HT-29 (cell line): ENCODE measurements around the gene TOMM40L. TPM values are rescaled to one million over a fixed set of nuclear protein-coding genes. Genes with fewer than 3 reads are reported as not detected.
A peak's percentile ranks its signal among the peaks of the same experiment; 100 is the strongest.
"Not testable (repeated sequence)": the region's sequence is repeated elsewhere in the genome, so short reads cannot be mapped to it uniquely, and the experiment has no call there.

Experiments used
- DNase-seq: peaks from one replicate; pipeline ENCODE4 v3.0.0-alpha.2; 2015; ENCODE audit warnings: low spot score
- total RNA-seq: library from RNA; depleted of rRNA; stranded (reverse); fragments of >200 nt; shearing (Covaris generic); gene quantifications from 2 replicates; pipeline ENCODE4 v1.2.3, GENCODE V29; 2014

TOMM40L gene
- total RNA-seq, 1 experiment from 2014 or later, result 3.5 TPM

- no peak for DNase-seq
Observed at GRCh38 chr1:161220002-161220401, 5.9 kb upstream of the TOMM40L start.

DNA sequence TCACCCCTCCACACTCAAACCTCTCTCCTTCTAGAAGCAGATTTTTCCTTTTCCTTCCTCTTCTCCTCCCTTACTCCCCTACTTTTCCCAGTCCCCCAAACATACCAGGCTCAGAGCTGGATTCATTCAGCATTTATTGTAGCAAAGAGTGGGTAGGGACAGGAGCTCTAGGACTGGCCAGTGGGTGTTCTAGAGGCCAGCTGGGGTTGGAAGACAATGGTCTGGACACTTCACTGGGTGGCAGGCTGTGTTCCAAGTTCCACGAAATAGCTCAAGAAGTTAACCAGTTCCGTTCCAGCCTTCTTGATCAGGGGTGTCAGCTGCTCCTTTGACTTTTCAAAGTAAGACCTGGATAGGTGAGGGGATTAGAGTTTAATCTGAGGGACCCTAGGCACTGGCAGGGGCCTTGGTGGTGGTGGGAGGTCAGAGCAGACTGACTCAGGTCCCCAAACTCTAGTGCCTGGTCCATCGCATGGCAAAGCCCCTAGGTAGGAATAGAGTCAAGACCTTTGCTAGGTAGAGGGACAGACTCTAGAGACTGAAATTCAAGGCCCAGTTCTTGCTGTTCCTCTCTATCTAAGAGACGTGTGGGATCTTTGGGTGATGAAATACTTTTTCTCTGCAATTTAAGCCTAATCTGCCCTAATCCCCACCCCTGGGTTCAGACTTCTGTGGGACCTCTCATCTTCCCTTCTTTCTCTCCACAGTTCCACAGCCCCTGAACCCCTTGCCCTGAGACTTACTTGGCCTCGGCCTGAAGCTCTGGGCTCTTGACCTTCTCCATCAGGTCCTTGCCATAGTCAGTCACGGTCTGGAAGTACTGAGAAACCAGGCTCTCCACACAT, 3.5 kb upstream of the TOMM40L start:
- no peak for DNase-seq

GRCh38 chr1:161223805-161224694, 1.8 kb upstream of the TOMM40L start:
- DNase-seq, result no peak

- not testable (repeated sequence) for DNase-seq
Observed at GRCh38 chr1:161224695-161225087, 1.2 kb upstream of the TOMM40L start.

- no peak for DNase-seq
Observed at GRCh38 chr1:161225178-161225533, 704 bp upstream of the TOMM40L start.

DNA sequence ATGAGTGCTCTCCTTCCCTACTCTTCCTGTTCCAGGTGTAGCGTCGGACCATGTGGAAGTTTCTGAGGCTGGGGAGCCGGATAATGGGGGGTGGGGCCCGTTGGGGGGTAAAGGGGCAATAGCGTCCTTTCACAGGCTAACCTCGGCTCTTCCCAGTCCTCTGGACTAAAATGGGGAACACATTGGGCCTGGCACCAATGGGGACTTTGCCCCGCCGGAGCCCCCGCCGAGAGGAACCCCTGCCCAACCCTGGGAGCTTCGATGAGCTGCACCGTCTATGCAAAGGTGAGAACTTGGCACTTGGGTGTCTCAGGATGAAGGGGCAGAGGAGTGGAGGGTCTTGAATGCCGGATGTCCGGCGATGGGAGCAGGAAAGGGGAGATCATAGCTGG, 456 bp downstream of the TOMM40L start:
- DNase-seq, result no peak

GRCh38 chr1:161226759-161227158, 899 bp downstream of the TOMM40L start:
- DNase-seq, result no peak

DNA sequence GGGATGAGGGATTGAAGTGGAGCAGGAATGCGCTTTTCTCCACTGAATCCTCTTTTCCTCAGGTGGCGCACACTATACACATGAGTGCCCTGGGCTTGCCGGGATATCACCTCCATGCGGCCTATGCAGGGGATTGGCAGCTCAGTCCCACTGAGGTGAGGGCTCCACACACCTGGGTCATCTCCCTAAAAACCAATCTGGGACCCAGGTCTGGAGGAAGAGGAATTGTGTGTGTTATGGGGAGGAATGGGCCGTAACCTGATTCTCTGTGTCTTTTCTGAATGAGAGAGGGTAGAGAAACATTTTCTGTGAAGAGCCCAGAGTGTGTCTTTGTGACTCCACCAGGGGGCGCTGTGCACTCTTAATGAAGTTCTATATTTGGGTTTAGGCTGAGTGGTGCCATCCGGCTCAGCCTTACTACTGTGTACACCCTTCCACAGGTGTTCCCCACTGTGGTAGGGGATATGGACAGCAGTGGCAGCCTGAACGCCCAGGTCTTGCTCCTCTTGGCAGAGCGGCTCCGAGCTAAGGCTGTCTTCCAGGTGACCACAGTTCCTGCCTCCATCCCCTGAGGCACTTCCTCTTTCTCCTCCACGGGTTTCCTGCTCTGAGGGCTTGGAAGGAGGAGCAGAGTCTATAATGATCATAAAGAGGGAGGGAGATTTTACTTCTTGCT, 1.5 kb downstream of the TOMM40L start:
- peak; percentile 82 for DNase-seq

DNA sequence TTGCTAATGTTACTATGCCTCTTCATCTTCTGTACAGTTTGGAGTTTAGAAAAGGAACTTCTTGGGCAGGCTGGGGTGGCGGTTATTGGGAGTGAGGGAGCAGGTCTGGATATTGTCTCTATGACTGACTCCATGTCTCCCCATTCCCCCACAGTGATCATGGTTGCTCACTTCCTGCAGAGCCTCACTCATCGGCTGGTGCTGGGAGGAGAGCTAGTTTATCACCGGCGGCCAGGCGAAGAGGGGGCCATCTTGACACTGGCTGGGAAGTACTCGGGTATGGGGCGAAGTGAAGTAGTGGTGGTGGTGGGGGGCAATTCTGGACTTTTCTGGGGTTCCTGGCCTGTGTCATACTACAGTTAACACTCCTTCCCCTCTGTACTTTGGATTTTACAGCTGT, 2.2 kb downstream of the TOMM40L start:
- DNase-seq, result no peak

- DNase-seq, result peak; percentile 17
Observed at GRCh38 chr1:161229896-161230295, 4.0 kb downstream of the TOMM40L start.

GRCh38 chr1:161230762-161231161, 4.9 kb downstream of the TOMM40L start:
- no peak for DNase-seq

GRCh38 chr1:161233102-161233501, 7.2 kb downstream of the TOMM40L start:
- DNase-seq, result no peak

DNA sequence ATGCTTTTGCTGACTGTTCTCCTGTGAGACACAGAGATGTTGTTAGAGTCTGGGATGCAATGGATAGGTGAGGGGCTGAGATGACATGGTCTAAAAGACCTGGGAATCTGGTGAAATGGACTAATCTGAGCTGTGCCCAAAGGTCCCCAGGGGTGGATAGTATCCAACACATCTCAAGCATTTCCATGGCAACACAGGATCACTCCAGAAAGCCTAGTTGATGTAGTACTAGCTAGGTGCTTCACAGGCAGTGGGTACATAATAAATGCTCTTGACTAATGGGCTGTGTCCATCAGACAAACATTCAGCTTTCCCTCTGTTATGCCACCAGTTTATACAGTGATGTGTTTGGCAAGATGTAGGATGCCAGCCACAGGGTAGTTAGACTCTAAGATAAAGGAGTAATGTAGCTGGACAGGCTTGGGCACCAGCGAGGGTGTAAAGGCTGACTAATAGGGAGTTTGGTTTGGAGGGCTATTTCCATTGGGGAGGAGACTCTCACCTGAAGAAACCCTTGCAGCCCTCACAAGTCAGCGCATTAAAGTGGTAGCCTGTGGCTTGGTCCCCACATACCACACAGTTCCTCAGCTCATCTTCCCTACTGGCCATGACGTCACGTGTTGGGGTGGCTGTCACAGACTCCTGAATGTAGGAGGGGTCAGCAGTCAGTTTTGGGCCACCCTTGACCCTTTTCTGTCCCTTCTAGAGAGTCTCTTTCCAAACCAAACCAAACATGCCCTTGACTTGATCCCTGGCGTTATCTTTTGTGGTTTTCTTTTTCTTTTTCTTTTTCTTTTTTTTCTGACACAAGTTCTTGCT, 10.3 kb downstream of the TOMM40L start:
- DNase-seq, result no peak

DNA sequence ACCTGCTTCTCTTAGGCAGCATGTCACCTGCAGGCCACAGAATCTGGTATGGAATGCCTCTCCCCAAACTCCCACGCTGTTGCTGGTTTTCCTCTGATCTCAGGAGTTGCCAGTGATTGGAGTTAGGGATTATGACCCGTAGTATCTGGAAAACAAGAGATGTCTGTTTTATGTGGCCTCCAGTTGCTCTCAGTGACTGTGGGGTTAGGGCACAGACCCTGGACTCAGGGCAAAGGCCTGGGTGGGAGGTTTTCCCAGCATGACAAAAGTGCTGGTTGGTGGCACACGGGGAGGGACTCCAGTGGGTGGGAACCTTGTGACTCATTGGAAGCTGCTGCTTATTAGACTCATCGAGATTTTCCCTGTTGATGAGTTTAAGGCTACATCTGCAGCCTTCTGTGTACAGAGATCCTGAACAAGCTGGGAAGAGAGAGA, 12.2 kb downstream of the TOMM40L start, which contains the start of gene NR1I3:
Gene NR1I3 (minus strand): TSS at position 165 of the 435 bp plus-strand sequence. CDS start 1,638 bp downstream, outside the sequence.
- DNase-seq, result no peak

DNA sequence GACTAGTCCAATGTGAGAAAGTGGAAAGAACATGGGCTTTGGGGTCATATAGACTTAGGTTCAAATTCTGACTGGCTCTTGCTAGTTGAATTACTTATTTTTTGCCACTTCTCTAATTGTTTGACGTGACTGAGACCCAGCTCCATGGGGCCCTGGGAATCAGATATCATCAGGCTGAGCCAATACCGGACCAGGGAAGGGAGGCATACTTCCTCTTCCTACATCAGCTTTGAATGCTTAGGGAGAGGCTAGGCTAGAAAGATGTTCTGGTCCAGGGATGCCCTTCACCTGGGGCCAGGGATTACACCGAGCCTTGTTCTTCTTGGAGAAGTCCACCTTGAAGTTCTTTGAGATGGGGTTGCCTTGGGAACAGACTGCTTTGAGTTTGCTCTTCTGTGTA, 15.8 kb downstream of the TOMM40L start:
- DNase-seq, result no peak

DNA sequence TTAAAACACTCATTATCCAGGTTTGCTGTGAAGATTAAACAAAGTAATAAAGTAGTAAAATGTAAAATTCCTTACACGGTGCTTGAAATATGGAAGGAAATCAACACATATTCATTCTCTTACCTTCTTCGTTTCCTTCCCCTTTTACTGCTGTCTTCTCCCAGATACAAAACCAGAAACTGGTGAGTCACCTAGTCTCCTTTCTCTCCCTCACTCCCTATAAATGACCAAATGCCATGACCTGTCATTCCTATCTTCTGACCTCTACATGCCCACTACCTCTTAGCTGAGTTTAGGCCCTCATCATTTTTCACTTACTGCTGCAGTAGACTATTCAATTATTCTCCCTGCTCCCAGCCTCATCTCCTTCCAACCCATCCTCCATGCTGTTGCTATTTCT, 16.5 kb downstream of the TOMM40L start:
- DNase-seq, result no peak

DNA sequence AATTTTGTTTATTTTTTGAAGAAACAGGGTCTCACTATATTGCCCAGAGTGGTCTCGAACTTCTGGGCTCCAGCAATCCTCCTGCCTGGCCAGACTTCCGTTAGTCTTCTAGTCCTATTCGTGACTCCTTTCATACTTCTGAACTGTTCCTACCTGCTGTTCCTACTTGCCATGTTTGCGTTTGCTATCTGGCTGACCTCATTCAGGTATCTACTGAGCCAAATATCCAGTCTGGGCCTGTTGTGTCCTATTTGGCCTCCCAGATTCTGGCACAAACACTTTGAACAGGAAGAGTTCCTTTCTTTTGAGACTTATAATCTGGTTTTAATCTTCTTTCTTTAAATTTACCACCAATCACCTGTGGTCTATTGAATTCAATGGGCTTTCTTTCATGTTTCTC, 19.0 kb downstream of the TOMM40L start:
- DNase-seq, result no peak

DNA sequence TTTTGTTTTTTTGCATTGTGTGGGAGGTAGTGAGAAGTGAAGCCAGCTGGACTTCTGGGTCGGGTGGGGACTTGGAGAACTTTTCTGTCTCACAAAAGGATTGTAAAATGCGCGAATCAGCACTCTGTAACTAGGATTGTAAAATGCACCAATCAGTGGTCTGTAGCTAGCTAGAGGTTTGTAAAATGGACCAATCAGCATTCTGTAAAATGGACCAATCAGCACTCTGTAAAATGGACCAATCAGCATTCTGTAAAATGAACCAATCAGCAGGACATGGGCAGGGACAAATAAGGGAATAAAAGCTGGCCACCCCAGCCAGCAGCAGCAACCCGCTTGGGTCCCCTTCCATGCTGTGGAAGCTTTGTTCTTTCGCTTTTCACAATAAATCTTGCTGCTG, 24.2 kb downstream of the TOMM40L start:
- DNase-seq, result not testable (repeated sequence)

DNA sequence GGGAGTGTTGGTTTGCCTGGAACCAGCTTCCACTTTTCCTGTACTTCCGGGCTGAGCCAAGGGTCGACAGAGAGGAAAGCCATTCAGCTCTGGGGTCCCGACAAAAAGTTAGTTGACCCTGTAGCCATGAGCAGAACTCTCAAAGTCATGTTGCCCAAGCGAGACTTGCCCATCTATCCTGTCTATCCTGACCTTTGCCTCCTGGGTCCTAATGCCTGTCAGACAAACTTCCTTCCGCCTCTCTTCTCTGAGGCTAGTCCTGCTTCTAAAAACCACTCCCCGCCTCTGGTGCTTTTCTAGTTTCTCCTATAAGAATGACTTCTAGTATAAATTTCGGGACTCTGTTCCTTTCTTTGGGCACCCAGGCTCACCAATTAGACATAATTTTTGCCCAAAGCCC, 25.0 kb downstream of the TOMM40L start:
- no peak for DNase-seq

DNA sequence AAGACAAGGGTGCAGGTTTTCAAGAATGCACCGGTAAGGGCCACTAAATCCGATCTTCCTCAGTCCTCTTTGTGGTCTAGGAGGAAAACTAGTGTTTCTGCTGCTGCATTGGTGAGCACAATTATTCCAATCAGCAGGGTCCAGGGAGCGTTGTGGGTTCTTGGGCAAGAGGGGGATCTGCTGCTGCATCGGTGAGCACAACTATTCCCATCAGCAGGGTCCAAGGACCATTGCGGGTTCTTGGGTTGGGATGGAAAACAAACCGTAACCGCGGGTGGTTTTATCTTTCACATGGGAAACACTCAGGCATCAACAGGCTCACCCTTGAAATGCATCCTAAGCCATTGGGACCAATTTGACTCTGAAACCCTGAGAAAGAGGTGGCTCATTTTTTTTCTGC, 25.7 kb downstream of the TOMM40L start:
- no peak for DNase-seq

GRCh38 chr1:161255302-161255701, 29.4 kb downstream of the TOMM40L start:
- DNase-seq, result not testable (repeated sequence)
